GM12892 (cell line): ENCODE results near the gene EPB41L1.

Source experiments
- POLR2A ChIP-seq: IDR thresholded peaks from 2 replicates; pipeline ENCODE4 v1.6.1; 2011; ENCODE audit warnings: low read depth, low read length, control low read depth
- POLR2AphosphoS5 ChIP-seq: IDR thresholded peaks from 2 replicates; pipeline ENCODE4 v1.6.1; 2011; ENCODE audit warnings: low read depth, low read length, control low read depth

GRCh38 chr20:36217226-36217625 is 62.7 kb downstream of the EPB41L1 start:
- TF ChIP-seq POLR2A (no peak), POLR2AphosphoS5 (no peak)
